Ishikawa (cell line): ENCODE data around the gene TSR1.

Source experiments
- CEBPB ChIP-seq: IDR thresholded peaks from 2 replicates; pipeline ENCODE4 v1.6.1; 2012
- CREB1 ChIP-seq: IDR thresholded peaks from 2 replicates; pipeline ENCODE4 v1.6.1; 2012; ENCODE audit warnings: low read depth
- EGR1 ChIP-seq: IDR thresholded peaks from 2 replicates; pipeline ENCODE4 v1.6.1; 2012
- EP300 ChIP-seq: IDR thresholded peaks from 2 replicates; pipeline ENCODE4 v1.6.1; 2012; ENCODE audit warnings: borderline replicate concordance
- FOXM1 ChIP-seq: IDR thresholded peaks from 2 replicates; pipeline ENCODE4 v1.6.1; 2012; ENCODE audit warnings: low read depth, borderline replicate concordance
- MAX ChIP-seq: IDR thresholded peaks from 2 replicates; pipeline ENCODE4 v1.6.1; 2012
- RAD21 ChIP-seq: IDR thresholded peaks from 2 replicates; pipeline ENCODE4 v1.6.1; 2012; ENCODE audit warnings: low read depth
- REST ChIP-seq: IDR thresholded peaks from 2 replicates; pipeline ENCODE4 v1.6.1; 2012; ENCODE audit warnings: low read depth, mild to moderate bottlenecking
- TAF1 ChIP-seq: IDR thresholded peaks from 2 replicates; pipeline ENCODE4 v1.6.1; 2012; ENCODE audit warnings: low read depth, mild to moderate bottlenecking
- TCF12 ChIP-seq: IDR thresholded peaks from 2 replicates; pipeline ENCODE4 v1.6.1; 2012; ENCODE audit warnings: low read depth
- TEAD4 ChIP-seq: IDR thresholded peaks from 2 replicates; pipeline ENCODE4 v1.6.1; 2012
- USF1 ChIP-seq: IDR thresholded peaks from 2 replicates; pipeline ENCODE4 v1.6.1; 2012
- YY1 ChIP-seq: IDR thresholded peaks from 2 replicates; pipeline ENCODE4 v1.6.1; 2012; ENCODE audit warnings: low read depth

- TF ChIP-seq CREB1 (no peak), EP300 (no peak), MAX (no peak), RAD21 (no peak), TAF1 (no peak), TCF12 (no peak), FOXM1 (no peak), TEAD4 (no peak), YY1 (no peak), REST (no peak), EGR1 (no peak), USF1 (no peak), CEBPB (no peak)
Measured at GRCh38 chr17:2304931-2305330, 31.3 kb downstream of the TSR1 start.
